ENCODE measurements around the gene SMO.

DNA sequence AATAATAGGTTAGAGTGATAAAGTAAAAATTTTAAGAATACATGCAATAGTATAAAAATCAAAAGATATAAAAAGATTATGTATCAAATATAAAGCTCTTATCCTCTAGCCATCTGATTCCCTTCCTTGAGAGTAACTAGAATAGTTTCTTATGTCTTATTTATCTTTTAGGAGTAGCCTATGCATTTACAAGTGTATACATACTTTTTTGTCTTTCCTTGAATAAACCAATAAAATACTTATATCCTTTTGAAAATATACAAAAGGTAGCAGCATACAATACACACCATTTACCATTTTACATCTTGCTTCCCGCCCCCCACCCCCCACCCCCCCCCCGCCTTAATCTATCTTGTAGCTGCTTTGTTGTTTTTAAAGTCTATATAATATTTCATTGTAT is 67.8 kb downstream of the SMO start:
- TF ChIP-seq, protein P1, sequence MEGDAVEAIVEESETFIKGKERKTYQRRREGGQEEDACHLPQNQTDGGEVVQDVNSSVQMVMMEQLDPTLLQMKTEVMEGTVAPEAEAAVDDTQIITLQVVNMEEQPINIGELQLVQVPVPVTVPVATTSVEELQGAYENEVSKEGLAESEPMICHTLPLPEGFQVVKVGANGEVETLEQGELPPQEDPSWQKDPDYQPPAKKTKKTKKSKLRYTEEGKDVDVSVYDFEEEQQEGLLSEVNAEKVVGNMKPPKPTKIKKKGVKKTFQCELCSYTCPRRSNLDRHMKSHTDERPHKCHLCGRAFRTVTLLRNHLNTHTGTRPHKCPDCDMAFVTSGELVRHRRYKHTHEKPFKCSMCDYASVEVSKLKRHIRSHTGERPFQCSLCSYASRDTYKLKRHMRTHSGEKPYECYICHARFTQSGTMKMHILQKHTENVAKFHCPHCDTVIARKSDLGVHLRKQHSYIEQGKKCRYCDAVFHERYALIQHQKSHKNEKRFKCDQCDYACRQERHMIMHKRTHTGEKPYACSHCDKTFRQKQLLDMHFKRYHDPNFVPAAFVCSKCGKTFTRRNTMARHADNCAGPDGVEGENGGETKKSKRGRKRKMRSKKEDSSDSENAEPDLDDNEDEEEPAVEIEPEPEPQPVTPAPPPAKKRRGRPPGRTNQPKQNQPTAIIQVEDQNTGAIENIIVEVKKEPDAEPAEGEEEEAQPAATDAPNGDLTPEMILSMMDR (IDR thresholded peaks at IDR 0.05) = no peak
- no peak for TF ChIP-seq POLR2A (IDR thresholded peaks at IDR 0.05)
- TF ChIP-seq POLR2AphosphoS5 (IDR thresholded peaks at IDR 0.05) = no peak
